Chondrocyte (in vitro differentiated cells): ENCODE measurements around the gene AFF3. TPM values are rescaled to one million over a fixed set of nuclear protein-coding genes. Genes with fewer than 3 reads are reported as not detected.

ENCODE experiments used
- DNase-seq: peaks from one replicate; pipeline ENCODE4 v3.0.0; 2021; ENCODE audit warnings: mixed read lengths, low spot score
- H3K27ac Mint-ChIP-seq: one replicate; pipeline ENCODE4 v1.8.0; 2021; ENCODE audit warnings: mild to moderate bottlenecking, moderate library complexity, mixed read lengths; ENCODE audit not compliant: unreplicated experiment
- H3K27me3 Mint-ChIP-seq: 2 replicates; pipeline ENCODE4 v1.8.0; 2021; ENCODE audit warnings: low read depth, mixed read lengths
- H3K36me3 Mint-ChIP-seq: 2 replicates; pipeline ENCODE4 v1.8.0; 2021; ENCODE audit warnings: low read depth, mixed read lengths
- H3K4me1 Mint-ChIP-seq: 2 replicates; pipeline ENCODE4 v1.8.0; 2021; ENCODE audit warnings: low read depth, mild to moderate bottlenecking, mixed read lengths
- H3K4me3 Mint-ChIP-seq: one replicate; pipeline ENCODE4 v1.8.0; 2021; ENCODE audit warnings: mild to moderate bottlenecking, moderate library complexity, mixed read lengths; ENCODE audit not compliant: unreplicated experiment
- H3K9me3 Mint-ChIP-seq: 2 replicates; pipeline ENCODE4 v1.8.0; 2021; ENCODE audit warnings: low read depth, mixed read lengths
- CTCF ChIP-seq: fragments of 200-600 bp; sonication (generic); IDR thresholded peaks from 2 replicates; pipeline ENCODE4 v1.5.0; 2021; ENCODE audit warnings: antibody characterized with exemption, mild to moderate bottlenecking, moderate library complexity
- total RNA-seq: library from RNA; stranded (reverse); gene quantifications from 3 replicates; pipeline ENCODE4 v1.2.1, GENCODE V29; 2021

The AFF3 gene
- total RNA-seq, 1 donor from 2014 or later = 127 TPM

GRCh38 chr2:99711144-99711543 lies 431.2 kb downstream of the AFF3 start:
- TF ChIP-seq CTCF = no peak
- Mint-ChIP-seq H3K27ac (peak overlapping the region; percentile 89), H3K4me1 (peaks cover 67% of the 10 kb centered on the region), H3K4me3 (no peak overlapping the region), H3K36me3 (peaks cover 7% of the 10 kb centered on the region), H3K9me3 (no peaks in the 10 kb centered on the region), H3K27me3 (no peaks in the 10 kb centered on the region)
- no peak for DNase-seq

GRCh38 chr2:99710721-99711120 lies 431.7 kb downstream of the AFF3 start:
- H3K4me3 Mint-ChIP-seq = peak overlapping the region; percentile 26
- no peak for DNase-seq
- H3K36me3 Mint-ChIP-seq = peaks cover 5% of the 10 kb centered on the region
- TF ChIP-seq CTCF = no peak
- no peaks in the 10 kb centered on the region for H3K9me3 Mint-ChIP-seq
- peaks cover 68% of the 10 kb centered on the region for H3K4me1 Mint-ChIP-seq
- no peaks in the 10 kb centered on the region for H3K27me3 Mint-ChIP-seq
- peak overlapping the region; percentile 89 for H3K27ac Mint-ChIP-seq

GRCh38 chr2:99709229-99709628 lies 433.2 kb downstream of the AFF3 start:
- no peak overlapping the region for H3K4me3 Mint-ChIP-seq
- peak overlapping the region; percentile 89 for H3K27ac Mint-ChIP-seq
- H3K27me3 Mint-ChIP-seq = no peaks in the 10 kb centered on the region
- peaks cover 6% of the 10 kb centered on the region for H3K9me3 Mint-ChIP-seq
- H3K4me1 Mint-ChIP-seq = peaks cover 82% of the 10 kb centered on the region
- peaks cover 10% of the 10 kb centered on the region for H3K36me3 Mint-ChIP-seq
- TF ChIP-seq CTCF = no peak
- DNase-seq = no peak

- Mint-ChIP-seq H3K9me3 (peaks cover 6% of the 10 kb centered on the region), H3K4me1 (peaks cover 89% of the 10 kb centered on the region), H3K27me3 (no peaks in the 10 kb centered on the region), H3K36me3 (peaks cover 10% of the 10 kb centered on the region), H3K27ac (peak overlapping the region; percentile 89), H3K4me3 (no peak overlapping the region)
- DNase-seq = no peak
- no peak for TF ChIP-seq CTCF
These were observed 434.2 kb downstream of the AFF3 start for GRCh38 chr2:99708231-99708630.

- Mint-ChIP-seq H3K36me3 (peaks cover 8% of the 10 kb centered on the region), H3K4me1 (peaks cover 94% of the 10 kb centered on the region), H3K27me3 (no peaks in the 10 kb centered on the region), H3K4me3 (no peak overlapping the region), H3K9me3 (peaks cover 6% of the 10 kb centered on the region), H3K27ac (peak overlapping the region; percentile 89)
- DNase-seq = no peak
- TF ChIP-seq CTCF = no peak
These were observed 434.8 kb downstream of the AFF3 start for GRCh38 chr2:99707592-99707991.
